Body of pancreas (tissue), 4 donors: Measurements from ENCODE around the gene RAB20.

ENCODE experiments used
- CTCF ChIP-seq, 7 experiments: fragments of 450-650 bp in 4 of 7; fragments of 200-600 bp in 3 of 7; sonication (generic) in 3 of 7; IDR thresholded peaks; one replicate each; pipeline ENCODE4 v1.5.1; 2016 to 2019; ENCODE audit warnings: antibody characterized with exemption in 7 of 7
- POLR2A ChIP-seq, 3 donors: fragments of 450-650 bp; IDR thresholded peaks; one replicate each; pipeline ENCODE4 v1.6.1; 2016; ENCODE audit warnings: antibody characterized with exemption in 3 of 3, mild to moderate bottlenecking in 2 of 3

GRCh38 chr13:110541526-110541920, 20.0 kb downstream of the RAB20 start:
- no peak for TF ChIP-seq POLR2A (IDR thresholded peaks at IDR 0.05)
- no peak for TF ChIP-seq CTCF (IDR thresholded peaks at IDR 0.05)
